Measurements from ENCODE around the gene KRT27. TPM values are rescaled to one million over a fixed set of nuclear protein-coding genes. Genes with fewer than 3 reads are reported as not detected.
"Not testable (repeated sequence)": the region's sequence is repeated elsewhere in the genome, so short reads cannot be mapped to it uniquely, and the experiment has no call there.

Gene KRT27
- total RNA-seq, 4 donors from 2014 or later = not detected

DNA sequence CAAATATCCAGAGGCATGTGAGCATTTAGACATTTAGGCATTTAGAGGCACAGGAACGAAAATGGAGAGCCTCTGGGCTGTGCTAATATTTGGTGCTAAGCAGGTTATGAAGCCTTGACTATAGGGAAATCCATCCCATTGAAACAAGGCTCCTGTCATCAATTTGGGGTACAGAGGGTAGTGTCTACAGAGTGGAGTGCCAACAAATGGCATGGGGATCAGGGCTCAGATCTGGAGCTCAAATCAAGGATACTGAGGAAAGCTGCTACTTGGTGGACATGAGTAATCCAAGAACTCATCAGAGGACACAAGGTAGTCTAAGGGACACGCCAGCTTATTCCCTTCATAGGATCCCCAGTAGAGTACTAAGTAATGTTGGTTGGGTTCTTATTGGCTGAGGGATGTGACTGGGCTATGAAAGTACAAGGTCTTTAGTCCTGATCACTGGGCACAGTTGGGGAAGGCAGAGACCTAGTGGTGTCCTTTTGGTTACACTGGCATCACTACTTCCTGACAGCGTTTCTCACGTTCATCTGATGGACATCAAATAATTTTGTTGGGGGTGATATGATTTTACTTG is 34.8 kb upstream of the KRT27 start:
- H3K27me3 ChIP-seq = no peaks in the 10 kb centered on the region
- no peak overlapping the region for H3K4me3 ChIP-seq (replicated peaks in 1 of 3)
- no peak for DNase-seq
- H3K4me1 ChIP-seq = peaks cover 9% of the 10 kb centered on the region in 2 donors
- intact Hi-C loops (cut with DNase I) = no loop called here
- no peaks in the 10 kb centered on the region for H3K36me3 ChIP-seq
- TF ChIP-seq, protein P1, sequence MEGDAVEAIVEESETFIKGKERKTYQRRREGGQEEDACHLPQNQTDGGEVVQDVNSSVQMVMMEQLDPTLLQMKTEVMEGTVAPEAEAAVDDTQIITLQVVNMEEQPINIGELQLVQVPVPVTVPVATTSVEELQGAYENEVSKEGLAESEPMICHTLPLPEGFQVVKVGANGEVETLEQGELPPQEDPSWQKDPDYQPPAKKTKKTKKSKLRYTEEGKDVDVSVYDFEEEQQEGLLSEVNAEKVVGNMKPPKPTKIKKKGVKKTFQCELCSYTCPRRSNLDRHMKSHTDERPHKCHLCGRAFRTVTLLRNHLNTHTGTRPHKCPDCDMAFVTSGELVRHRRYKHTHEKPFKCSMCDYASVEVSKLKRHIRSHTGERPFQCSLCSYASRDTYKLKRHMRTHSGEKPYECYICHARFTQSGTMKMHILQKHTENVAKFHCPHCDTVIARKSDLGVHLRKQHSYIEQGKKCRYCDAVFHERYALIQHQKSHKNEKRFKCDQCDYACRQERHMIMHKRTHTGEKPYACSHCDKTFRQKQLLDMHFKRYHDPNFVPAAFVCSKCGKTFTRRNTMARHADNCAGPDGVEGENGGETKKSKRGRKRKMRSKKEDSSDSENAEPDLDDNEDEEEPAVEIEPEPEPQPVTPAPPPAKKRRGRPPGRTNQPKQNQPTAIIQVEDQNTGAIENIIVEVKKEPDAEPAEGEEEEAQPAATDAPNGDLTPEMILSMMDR (IDR thresholded peaks at IDR 0.05) = no peak
- TF ChIP-seq POLR2A (IDR thresholded peaks at IDR 0.05) = no peak
- H3K9me3 ChIP-seq = no peaks in the 10 kb centered on the region
- no peak overlapping the region for H3K27ac ChIP-seq
- 98 to 99% methylated on average over 4 of the region's 4 CpGs for WGBS, 2 donors

DNA sequence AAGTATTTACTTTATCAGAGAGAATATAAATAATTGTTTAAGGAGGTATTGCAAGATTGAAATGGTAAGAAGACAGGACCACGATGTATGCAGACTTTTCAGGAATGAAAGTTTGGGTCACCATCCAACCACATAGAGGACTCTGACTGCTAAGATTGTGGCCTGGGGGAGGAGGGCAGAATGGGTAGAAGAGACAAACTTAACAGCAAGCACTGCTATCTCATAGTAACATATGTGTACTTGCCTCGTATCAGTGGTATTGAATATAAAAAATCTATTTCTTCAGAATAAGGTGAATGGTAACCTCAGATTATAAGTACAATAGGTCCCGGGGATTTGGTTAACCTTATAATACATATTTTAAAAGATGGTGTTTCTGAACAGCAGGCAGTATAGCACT is 34.2 kb upstream of the KRT27 start:
- H3K36me3 ChIP-seq = no peaks in the 10 kb centered on the region
- H3K4me1 ChIP-seq = peaks cover 9% of the 10 kb centered on the region in 2 donors
- no peaks in the 10 kb centered on the region for H3K9me3 ChIP-seq
- no peak for TF ChIP-seq POLR2A (IDR thresholded peaks at IDR 0.05)
- TF ChIP-seq, protein P1 (IDR thresholded peaks at IDR 0.05) = no peak
- no peak overlapping the region for H3K4me3 ChIP-seq (replicated peaks in 1 of 3)
- 91 to 94% methylated on average over 3 of the region's 3 CpGs for WGBS, 2 donors
- no peaks in the 10 kb centered on the region for H3K27me3 ChIP-seq
- no peak overlapping the region for H3K27ac ChIP-seq
- intact Hi-C loops (cut with DNase I) = no loop called here
- no peak for DNase-seq

DNA sequence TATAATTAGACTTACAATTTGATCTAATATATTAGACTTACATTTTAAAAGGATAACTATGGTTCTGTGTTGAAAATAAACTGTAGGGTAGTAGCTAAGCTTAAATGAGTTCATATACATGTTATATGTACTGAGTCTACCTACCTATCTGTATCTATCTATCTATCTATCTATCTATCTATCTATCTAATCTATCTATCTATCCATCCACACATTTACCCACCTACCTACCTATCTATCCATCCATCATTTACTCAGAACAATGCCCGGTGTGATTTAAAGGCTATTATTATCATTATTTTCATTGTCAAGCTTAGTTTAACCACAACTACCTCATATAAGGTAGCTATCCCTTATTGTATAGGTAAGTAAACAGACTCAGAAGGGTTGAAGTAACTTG is 33.0 kb upstream of the KRT27 start:
- intact Hi-C loops (cut with DNase I) = no loop called here

DNA sequence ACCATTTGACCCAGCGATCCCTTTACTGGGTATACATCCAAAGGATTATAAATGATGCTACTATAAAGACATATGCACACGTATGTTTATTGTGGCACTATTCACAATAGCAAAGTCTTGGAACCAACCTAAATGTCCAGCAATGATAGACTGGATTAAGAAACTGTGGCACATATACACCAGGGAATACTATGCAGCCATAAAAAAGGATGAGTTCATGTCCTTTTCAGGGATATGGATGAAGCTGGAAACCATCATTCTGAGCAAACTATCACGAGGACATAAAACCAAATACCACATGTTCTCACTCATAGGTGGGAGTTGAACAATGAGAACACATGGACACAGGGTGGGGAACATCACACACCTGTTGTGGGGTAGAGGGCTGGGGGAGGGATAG is 32.3 kb upstream of the KRT27 start:
- H3K9me3 ChIP-seq; DNase-seq; H3K27me3 ChIP-seq; intact Hi-C loops (cut with DNase I); H3K36me3 ChIP-seq; H3K4me3 ChIP-seq (replicated peaks in 1 of 3); H3K4me1 ChIP-seq; H3K27ac ChIP-seq: not testable (repeated sequence)
- WGBS, 2 donors = 82 to 85% methylated on average over 3 of the region's 3 CpGs

More for the DNA sequence above, 33.0 kb upstream of the KRT27 start:
- peaks cover 9% of the 10 kb centered on the region in 2 donors for H3K4me1 ChIP-seq
- H3K27ac ChIP-seq = no peak overlapping the region
- H3K27me3 ChIP-seq = no peaks in the 10 kb centered on the region
- no peaks in the 10 kb centered on the region for H3K36me3 ChIP-seq
- no peak for DNase-seq
- no peak for TF ChIP-seq POLR2A (IDR thresholded peaks at IDR 0.05)
- TF ChIP-seq, protein P1 (IDR thresholded peaks at IDR 0.05) = no peak
- WGBS, 2 donors = 94 to 98% methylated on average over 1 of the region's 1 CpG
- no peak overlapping the region for H3K4me3 ChIP-seq (replicated peaks in 1 of 3)
- no peaks in the 10 kb centered on the region for H3K9me3 ChIP-seq

DNA sequence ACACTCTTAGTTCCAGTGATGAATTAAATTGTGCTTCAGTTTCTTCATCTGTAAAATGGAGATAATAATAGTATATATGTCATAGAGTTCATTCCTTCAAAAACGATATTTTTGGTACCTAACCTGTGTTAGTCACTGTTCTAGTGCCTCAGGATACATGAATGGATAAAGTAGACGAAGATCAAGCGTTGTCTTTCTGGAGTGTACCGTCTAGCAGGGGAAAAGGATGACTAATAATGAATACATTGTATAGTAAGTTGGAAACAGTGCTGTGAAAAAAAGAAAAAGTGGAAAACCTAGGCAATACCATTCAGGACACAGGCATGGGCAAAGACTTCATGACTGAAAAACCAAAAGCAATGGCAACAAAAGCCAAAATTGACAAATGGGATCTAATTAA is 31.5 kb upstream of the KRT27 start:
- no peak overlapping the region for H3K4me3 ChIP-seq (replicated peaks in 1 of 3)
- 68 to 76% methylated on average over 4 of the region's 4 CpGs for WGBS, 2 donors
- intact Hi-C loops (cut with DNase I) = no loop called here

More for the DNA sequence above, 31.5 kb upstream of the KRT27 start:
- Histone ChIP-seq H3K9me3 (no peaks in the 10 kb centered on the region), H3K27ac (no peak overlapping the region), H3K4me1 (peaks cover 5 to 6% of the 10 kb centered on the region in 2 donors), H3K27me3 (no peaks in the 10 kb centered on the region), H3K36me3 (no peaks in the 10 kb centered on the region)
- no peak for DNase-seq
- no peak for TF ChIP-seq POLR2A (IDR thresholded peaks at IDR 0.05)
- TF ChIP-seq, protein P1 (IDR thresholded peaks at IDR 0.05) = no peak
